HUES6 (cell line): ENCODE results near the gene MAP1LC3C.
"Not testable (repeated sequence)": the region's sequence is repeated elsewhere in the genome, so short reads cannot be mapped to it uniquely, and the experiment has no call there.

ENCODE experiments used
- H3K27ac ChIP-seq: 2 replicates; pipeline ENCODE4 v1.7.0; 2013; ENCODE audit warnings: low read depth, mild to moderate bottlenecking, low read length, inconsistent platforms
- H3K27me3 ChIP-seq: 2 replicates; pipeline ENCODE4 v1.6.1; 2013; ENCODE audit warnings: low read length; ENCODE audit not compliant: control insufficient read depth, insufficient read depth
- H3K36me3 ChIP-seq: 2 replicates; pipeline ENCODE4 v1.6.1; 2013; ENCODE audit warnings: low read length; ENCODE audit not compliant: control insufficient read depth, insufficient read depth
- H3K4me1 ChIP-seq: 2 replicates; pipeline ENCODE4 v1.6.1; 2013; ENCODE audit warnings: low read length; ENCODE audit not compliant: control insufficient read depth, insufficient read depth
- H3K4me3 ChIP-seq: 2 replicates; pipeline ENCODE4 v1.5.1; 2013; ENCODE audit warnings: low read depth, low read length
- H3K9ac ChIP-seq: one replicate; pipeline ENCODE4 v1.6.1; 2013; ENCODE audit warnings: mild to moderate bottlenecking, low read length
- H3K9me3 ChIP-seq: 2 replicates; pipeline ENCODE4 v1.6.1; 2013; ENCODE audit warnings: low read depth, low read length; ENCODE audit not compliant: control insufficient read depth, insufficient read depth

The MAP1LC3C gene

GRCh38 chr1:241992734-241993133 lies 6.2 kb downstream of the MAP1LC3C start:
- H3K4me3 ChIP-seq: no peak overlapping the region
- no peak overlapping the region for H3K9ac ChIP-seq
- H3K27ac ChIP-seq: no peak overlapping the region
- no peaks in the 10 kb centered on the region for H3K9me3 ChIP-seq
- H3K4me1 ChIP-seq: no peaks in the 10 kb centered on the region
- no peaks in the 10 kb centered on the region for H3K36me3 ChIP-seq
- H3K27me3 ChIP-seq: peaks cover 4% of the 10 kb centered on the region

- H3K4me1 ChIP-seq: no peaks in the 10 kb centered on the region
These were observed 8.9 kb downstream of the MAP1LC3C start for GRCh38 chr1:241990040-241990439.

DNA sequence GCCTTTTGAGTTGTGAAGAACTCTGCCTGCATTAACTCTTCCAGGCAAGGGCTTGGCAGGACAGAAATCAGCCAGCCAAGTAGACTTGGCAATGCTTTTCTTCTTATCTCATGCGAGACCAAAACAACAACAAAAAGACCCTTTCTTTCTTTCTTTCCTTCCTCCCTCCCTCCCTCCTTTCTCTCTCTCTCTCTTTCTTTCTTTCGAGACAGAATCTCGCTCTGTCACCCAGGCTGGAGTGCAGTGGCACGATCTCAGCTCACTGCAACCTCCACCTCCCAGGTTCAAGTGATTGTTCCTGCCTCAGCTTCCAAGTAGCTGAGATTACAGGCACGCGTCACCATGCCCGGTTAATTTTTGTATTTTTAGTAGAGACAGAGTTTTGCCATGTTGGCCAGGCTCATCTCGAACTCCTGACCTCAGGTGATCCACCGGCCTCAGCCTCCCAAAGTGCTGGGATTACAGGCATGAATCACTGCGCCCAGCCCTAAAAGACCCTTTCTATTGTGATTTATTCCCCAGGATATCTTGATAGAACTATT lies 10.4 kb downstream of the MAP1LC3C start:
- not testable (repeated sequence) for H3K27me3 ChIP-seq, H3K9me3 ChIP-seq, H3K9ac ChIP-seq, H3K27ac ChIP-seq, H3K36me3 ChIP-seq, H3K4me3 ChIP-seq, H3K4me1 ChIP-seq

More at GRCh38 chr1:241990040-241990439, 8.9 kb downstream of the MAP1LC3C start:
- Histone ChIP-seq H3K9me3 (no peaks in the 10 kb centered on the region), H3K27me3 (no peaks in the 10 kb centered on the region), H3K36me3 (no peaks in the 10 kb centered on the region), H3K9ac (no peak overlapping the region), H3K27ac (no peak overlapping the region), H3K4me3 (no peak overlapping the region)

DNA sequence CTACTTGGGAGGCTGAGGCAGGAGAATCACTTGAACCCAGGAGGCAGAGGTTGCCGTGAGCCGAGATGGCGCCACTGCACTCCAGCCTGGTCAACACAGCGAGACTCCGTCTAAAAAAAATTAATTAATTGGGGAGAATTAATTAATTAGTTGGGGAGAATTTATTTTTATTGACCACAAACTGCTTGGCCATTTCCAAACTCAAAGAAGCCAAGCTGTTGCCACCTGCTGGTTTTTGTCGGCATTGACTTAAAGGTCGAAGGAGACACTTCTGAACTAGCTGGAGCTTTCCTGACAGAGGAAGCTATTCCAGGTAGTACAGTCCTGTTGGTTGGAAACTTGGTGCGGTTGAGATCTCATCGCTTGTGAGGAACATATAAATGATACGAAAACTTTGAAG lies 13.1 kb downstream of the MAP1LC3C start:
- H3K36me3 ChIP-seq: no peaks in the 10 kb centered on the region
- H3K27me3 ChIP-seq: no peaks in the 10 kb centered on the region
- H3K4me3 ChIP-seq: no peak overlapping the region
- H3K4me1 ChIP-seq: no peaks in the 10 kb centered on the region
- no peak overlapping the region for H3K9ac ChIP-seq
- no peaks in the 10 kb centered on the region for H3K9me3 ChIP-seq
- no peak overlapping the region for H3K27ac ChIP-seq

DNA sequence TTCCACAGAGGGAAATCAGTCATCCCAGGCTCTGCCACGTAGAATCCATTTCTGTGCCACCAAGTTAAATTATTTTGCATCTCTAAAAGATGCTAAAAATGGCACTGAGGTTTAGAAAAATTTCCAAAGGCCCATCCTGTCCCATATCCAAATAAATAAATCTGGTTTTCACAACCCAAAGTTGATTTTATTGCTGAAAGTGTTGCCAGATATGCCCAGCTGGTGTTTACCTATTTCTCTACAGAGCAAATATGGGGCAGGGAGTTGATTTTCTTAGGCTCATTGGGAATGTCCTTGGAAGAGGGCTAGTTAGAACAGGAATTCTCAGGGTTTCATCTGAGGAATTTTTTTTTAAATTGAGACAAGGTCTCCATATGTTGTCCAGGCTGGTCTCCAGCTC lies 19.0 kb downstream of the MAP1LC3C start:
- Histone ChIP-seq H3K9me3 (peaks cover 3% of the 10 kb centered on the region; the same call in 1 of the 2 replicates), H3K27me3 (no peaks in the 10 kb centered on the region), H3K4me1 (no peaks in the 10 kb centered on the region), H3K4me3 (no peak overlapping the region), H3K36me3 (no peaks in the 10 kb centered on the region), H3K27ac (no peak overlapping the region), H3K9ac (no peak overlapping the region)

DNA sequence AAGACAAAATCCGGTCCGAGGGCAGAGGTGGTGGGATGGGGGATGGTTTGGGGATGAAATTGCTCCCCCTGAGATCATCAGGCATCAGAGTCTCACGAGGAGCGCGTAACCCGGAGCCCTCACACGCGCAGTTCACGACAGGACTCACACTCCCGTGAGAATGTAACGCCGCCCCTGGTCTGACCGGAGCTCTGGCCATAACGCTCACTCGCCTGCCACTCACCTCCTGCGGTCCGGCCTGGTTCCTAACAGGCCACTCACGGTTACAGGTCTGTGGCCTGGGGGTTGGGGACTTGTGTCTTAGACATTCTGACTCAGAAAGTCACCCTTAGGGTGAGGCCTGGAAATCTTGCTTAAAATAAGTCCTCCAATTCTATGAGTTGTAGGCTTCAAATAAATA lies 19.8 kb downstream of the MAP1LC3C start:
- H3K4me3 ChIP-seq: no peak overlapping the region
- no peaks in the 10 kb centered on the region for H3K4me1 ChIP-seq
- H3K27ac ChIP-seq: no peak overlapping the region
- no peaks in the 10 kb centered on the region for H3K27me3 ChIP-seq
- no peaks in the 10 kb centered on the region for H3K36me3 ChIP-seq
- peaks cover 3% of the 10 kb centered on the region; the same call in 1 of the 2 replicates for H3K9me3 ChIP-seq
- H3K9ac ChIP-seq: no peak overlapping the region

DNA sequence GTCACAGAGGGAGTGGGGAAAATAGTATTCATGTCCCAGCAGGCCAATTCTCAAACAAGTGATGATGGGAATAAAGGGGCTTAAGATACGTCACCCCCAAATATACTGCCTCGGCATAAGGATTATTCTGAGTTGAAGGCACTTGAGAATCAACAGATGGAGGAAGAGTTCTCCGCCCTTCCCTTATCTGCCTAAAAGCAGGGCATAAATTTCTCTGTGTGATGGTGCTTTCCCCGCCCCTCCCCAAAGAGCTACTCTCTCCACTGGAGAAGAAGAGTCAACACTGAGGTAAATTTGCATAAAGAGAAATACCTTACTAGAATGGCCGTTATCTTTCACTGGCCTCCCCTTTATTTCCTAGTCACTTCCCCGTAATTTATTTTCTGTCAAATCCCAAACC lies 22.7 kb downstream of the MAP1LC3C start:
- H3K9ac ChIP-seq: no peak overlapping the region
- no peaks in the 10 kb centered on the region for H3K36me3 ChIP-seq
- H3K27ac ChIP-seq: no peak overlapping the region
- H3K27me3 ChIP-seq: no peaks in the 10 kb centered on the region
- no peak overlapping the region for H3K4me3 ChIP-seq
- 0 out of 2 replicates have a peak, but pooled peaks cover 2% of the 10 kb centered on the region for H3K4me1 ChIP-seq
- H3K9me3 ChIP-seq: peaks cover 3% of the 10 kb centered on the region; the same call in 1 of the 2 replicates

DNA sequence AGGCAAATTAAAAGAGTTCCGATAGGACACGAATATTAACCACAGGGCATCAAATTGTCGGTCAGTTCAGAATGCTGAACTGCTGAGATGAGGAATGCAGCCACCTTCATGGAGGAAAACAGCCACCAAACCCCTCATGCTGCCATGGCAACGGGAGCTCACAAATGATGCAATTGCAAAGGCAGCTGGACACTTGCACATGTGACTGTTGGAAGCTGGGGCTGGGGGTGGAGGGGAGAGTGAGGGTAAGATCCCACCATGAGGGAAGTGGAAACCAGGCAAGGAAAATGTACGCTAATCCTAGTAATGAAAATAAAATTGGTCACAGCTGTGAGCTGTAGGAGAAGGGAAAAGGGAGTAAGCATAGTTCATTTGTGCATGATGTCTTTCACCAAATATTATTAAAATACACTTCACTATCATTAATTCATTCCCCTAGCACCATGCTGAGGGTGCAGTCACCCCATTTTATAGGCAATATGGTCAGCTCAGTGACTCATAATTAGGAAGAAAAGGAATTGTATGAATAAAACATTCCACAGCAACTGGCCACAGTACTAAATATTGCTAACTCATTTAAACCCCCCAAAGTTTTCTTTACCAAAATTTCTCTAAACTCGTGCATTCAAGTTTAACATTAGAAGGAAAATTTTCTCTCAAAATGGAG lies 26.1 kb downstream of the MAP1LC3C start:
- no peak overlapping the region for H3K27ac ChIP-seq
- no peak overlapping the region for H3K9ac ChIP-seq
- H3K4me1 ChIP-seq: 0 out of 2 replicates have a peak, but pooled peaks cover 2% of the 10 kb centered on the region
- no peaks in the 10 kb centered on the region for H3K9me3 ChIP-seq
- H3K27me3 ChIP-seq: no peaks in the 10 kb centered on the region
- no peaks in the 10 kb centered on the region for H3K36me3 ChIP-seq
- H3K4me3 ChIP-seq: no peak overlapping the region

DNA sequence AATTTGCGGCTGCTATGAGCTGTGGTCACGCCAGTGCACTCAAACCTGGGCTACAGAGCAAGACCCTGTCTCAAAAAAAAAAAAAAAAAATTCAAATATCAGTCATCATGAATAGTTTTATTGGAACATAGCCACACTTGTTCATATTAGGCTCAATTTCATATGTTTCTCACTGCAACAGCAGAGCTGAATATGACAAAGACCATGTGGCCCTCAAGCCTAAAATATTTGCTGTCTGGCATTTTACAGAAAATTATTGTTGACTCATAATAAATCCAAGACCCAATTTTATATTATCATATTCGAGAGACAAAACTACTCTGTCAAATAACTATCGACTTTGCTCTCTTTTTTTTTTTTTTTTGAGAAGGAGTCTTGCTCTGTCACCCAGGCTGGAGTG lies 30.3 kb downstream of the MAP1LC3C start:
- no peaks in the 10 kb centered on the region for H3K9me3 ChIP-seq
- H3K36me3 ChIP-seq: no peaks in the 10 kb centered on the region
- 0 out of 2 replicates have a peak, but pooled peaks cover 2% of the 10 kb centered on the region for H3K4me1 ChIP-seq
- H3K4me3 ChIP-seq: no peak overlapping the region
- no peaks in the 10 kb centered on the region for H3K27me3 ChIP-seq
- no peak overlapping the region for H3K9ac ChIP-seq
- H3K27ac ChIP-seq: no peak overlapping the region

GRCh38 chr1:241964550-241965282 lies 34.2 kb downstream of the MAP1LC3C start:
- H3K9ac ChIP-seq: no peak overlapping the region
- no peaks in the 10 kb centered on the region for H3K4me1 ChIP-seq
- H3K36me3 ChIP-seq: no peaks in the 10 kb centered on the region
- no peak overlapping the region for H3K4me3 ChIP-seq
- H3K27me3 ChIP-seq: no peaks in the 10 kb centered on the region
- H3K27ac ChIP-seq: no peak overlapping the region
- no peaks in the 10 kb centered on the region for H3K9me3 ChIP-seq

DNA sequence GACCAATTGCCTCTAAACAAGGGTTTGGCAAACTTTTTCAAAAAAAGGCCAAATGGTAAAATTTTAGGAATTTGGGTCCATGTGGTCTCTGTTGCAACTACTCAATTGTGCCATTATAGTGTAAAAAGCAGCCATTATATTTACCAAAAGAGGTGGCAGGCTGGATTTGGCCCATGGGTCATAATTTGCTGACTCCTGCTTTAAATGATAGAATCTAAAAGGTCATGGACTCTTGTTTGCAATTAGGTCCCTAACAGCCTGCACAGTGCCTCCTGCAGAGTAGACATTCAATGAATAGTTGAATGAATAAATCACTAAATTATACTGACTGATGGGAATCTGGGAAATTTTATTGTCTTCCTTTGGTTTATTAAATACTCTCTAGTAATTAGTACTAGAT lies 35.2 kb downstream of the MAP1LC3C start:
- no peaks in the 10 kb centered on the region for H3K4me1 ChIP-seq
- no peaks in the 10 kb centered on the region for H3K9me3 ChIP-seq
- no peak overlapping the region for H3K4me3 ChIP-seq
- H3K36me3 ChIP-seq: no peaks in the 10 kb centered on the region
- H3K27me3 ChIP-seq: no peaks in the 10 kb centered on the region
- no peak overlapping the region for H3K27ac ChIP-seq
- no peak overlapping the region for H3K9ac ChIP-seq
